GM19238 (cell line): ENCODE results near the gene PTGIR.

ENCODE experiments used
- DNase-seq: peaks from one replicate; pipeline ENCODE4 v3.0.0; 2011; ENCODE audit warnings: low spot score; ENCODE audit not compliant: insufficient read length

PTGIR gene

DNA sequence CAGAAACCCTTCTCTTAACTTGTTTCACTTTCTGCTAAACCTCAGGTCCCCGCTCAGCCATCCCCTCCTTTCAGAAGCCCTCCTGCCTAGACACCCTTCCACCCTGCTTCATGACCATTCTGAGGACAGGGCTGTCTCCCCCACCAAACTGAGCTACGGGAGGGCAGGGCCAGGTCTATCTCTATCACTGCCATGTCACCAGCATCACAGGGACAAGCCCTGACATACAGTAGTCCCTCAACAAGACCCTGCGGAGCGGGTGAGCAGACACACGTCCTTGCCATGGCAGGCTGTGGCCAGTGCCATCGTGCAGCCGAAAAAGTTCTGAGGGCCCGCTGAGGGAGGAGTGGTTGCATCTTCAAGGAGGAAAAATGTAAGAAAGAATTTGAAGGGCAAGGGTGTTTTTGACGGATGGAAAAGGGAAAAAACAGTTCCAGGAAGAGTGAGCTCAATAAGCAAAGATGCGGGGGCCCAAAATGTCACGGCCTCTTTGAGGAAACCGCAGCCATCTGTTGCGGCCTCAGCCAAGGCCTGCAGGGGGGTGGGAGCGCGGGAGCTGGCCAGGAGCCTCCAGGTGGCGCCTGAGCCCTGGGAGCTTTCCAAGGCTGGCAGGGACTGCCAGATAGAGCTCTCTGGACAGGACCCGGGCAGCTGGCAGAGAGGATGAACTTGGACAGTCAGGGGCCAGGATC, 8.1 kb downstream of the PTGIR start:
- DNase-seq, result no peak

- no peak for DNase-seq
These were observed 8.9 kb downstream of the PTGIR start for GRCh38 chr19:46615966-46616365.

DNA sequence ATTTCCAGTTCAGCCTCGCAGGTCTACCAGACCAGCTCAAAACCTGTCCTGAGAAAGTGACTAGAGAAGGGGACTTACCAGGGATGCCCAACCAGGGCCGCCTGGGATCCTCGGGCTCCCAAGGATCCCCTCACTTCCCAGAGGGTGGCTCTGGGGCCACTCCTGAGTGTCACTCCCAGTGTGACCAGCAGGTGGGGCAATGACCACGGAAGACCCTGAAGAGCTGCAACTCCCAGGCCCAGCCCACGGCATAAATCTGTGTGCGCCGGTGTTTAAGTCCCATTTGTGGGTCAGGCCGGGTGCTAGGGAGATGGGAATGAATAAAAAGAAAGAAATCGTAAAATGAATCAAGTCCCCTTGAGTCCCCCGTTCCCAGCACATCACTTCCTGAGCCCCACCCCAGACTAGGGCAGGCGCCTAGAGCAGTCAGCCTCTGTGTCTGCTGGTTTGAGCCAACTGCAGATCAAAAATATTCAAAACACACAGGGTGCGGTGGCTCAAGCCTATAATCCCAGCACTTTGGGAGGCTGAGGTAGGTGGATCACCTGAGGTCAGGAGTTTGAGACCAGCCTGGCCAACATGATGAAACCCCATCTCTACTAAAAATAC, 10.7 kb downstream of the PTGIR start:
- DNase-seq, result peak; percentile 77

GRCh38 chr19:46613525-46613924, 11.4 kb downstream of the PTGIR start:
- DNase-seq, result no peak

GRCh38 chr19:46611776-46612175, 13.1 kb downstream of the PTGIR start:
- DNase-seq, result no peak

- no peak for DNase-seq
These were observed 13.8 kb downstream of the PTGIR start for GRCh38 chr19:46610851-46611770.

- no peak for DNase-seq
These were observed 14.5 kb downstream of the PTGIR start for GRCh38 chr19:46610413-46610775.

- no peak for DNase-seq
These were observed 15.1 kb downstream of the PTGIR start for GRCh38 chr19:46609511-46610412.

DNA sequence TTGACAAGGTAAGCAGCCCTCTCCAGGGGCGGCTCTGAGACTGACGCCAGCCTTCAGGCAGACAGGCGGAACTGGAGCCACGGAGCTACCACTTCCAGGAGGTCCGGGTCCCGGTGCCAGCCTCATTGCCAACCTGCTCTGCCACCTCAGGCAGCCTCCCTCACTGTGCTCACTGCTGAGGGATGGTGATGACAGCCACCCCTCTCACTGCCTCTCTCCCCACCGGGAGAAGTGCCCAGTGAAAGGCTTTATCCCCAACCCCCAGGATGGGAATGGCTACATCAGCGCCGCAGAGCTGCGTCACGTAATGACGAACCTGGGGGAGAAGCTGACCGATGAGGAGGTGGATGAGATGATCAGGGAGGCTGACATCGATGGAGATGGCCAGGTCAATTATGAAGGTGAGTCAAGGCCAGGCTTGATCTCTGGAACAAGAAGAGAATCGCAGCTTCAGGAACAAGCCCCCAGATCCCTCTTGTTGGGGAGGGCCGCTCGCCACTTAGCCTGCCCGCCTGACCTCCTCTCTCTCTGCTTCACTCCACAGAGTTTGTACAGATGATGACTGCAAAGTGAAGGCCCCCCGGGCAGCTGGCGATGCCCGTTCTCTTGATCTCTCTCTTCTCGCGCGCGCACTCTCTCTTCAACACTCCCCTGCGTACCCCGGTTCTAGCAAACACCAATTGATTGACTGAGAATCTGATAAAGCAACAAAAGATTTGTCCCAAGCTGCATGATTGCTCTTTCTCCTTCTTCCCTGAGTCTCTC, 16.1 kb downstream of the PTGIR start:
- DNase-seq, result no peak

DNA sequence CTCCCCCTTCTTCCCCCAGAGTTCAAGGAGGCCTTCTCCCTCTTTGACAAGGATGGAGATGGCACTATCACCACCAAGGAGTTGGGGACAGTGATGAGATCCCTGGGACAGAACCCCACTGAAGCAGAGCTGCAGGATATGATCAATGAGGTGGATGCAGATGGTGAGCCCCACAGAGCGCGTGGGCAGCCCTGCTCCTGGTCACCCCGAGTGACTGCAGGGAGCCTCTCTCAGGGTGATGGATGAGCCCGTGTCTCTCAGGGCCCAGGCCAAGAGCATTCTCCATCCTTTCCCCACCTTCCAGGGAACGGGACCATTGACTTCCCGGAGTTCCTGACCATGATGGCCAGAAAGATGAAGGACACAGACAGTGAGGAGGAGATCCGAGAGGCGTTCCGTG, 16.7 kb downstream of the PTGIR start:
- DNase-seq, result no peak

GRCh38 chr19:46607448-46607841, 17.4 kb downstream of the PTGIR start:
- no peak for DNase-seq

DNA sequence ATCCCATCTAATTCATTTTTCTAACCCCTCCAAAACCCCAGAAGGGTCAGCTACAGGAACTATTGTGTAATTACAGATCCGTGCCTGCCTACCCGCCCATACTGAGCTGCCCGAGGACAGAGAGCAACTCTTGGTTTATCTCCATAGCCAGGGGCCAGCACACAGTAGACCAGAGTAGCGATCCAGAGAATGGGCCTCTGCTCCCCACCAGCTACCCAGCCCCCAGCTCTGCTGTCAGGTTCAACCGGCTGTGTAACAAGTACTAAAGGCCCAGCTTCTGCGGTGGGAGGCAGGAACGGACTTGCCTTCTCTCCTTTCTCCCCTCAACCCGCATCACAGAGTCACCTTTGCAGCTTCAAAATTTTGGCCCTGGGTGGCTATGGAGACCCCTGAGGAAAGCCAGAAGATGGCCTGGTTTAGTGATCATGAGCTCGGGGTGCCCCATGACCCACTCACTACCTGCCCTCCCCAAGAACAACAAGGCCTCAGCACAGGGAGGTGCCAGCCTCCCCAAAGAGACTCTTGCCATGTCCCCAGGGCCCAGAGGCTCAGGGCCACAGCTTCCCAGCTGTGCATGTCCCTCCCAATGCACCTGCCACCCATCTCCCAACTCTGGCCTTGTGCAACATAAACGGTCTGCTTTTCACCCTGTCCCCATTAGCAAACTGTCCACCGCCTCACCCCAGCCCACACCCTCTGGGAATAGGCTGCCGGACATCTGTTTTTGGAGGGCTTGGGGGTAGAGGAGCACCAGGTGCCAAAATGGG, 18.0 kb downstream of the PTGIR start:
- DNase-seq, result no peak

DNA sequence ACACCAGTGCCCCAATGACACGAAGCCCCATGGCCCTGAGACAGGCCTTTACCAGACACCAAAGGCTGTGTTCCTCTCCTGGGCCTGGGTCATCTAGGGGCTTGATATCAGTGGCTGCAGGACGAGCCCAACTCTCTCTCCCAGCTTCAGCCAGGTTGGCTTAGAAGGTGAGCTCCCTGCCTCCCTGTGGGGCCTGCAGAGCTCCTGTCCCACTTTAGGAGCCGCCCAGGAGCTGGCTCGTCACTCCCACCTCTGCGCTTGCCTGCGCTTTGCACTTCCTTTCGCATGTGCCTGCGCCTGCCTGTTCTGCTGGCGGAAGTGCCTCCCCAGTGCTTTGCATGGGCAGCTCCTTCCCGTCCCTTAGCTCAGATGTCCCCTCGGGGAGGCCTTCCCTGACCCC, 18.9 kb downstream of the PTGIR start:
- no peak for DNase-seq

DNA sequence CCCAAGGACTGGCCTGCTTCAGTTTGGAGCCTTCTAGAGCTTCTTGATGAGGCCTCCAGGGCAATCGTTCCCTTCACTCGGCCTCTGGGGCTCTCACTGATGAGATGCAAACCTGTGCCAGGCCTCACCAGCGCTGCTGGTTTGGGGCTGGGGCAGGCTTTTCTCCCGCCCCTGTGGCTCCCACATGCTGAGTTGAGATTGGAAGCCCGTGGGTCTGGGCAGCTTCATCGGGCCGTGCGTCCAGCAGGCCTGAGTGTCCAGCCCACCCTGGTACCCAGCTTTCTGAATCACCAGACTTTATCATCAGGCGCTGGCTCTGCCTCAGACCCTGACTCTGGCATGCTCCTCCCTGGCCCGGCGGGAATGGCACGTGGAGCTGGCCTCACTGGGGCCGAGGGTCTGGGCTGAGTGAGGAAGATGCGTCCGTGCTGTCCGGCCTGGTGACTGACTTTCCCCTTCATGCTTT, 19.5 kb downstream of the PTGIR start:
- no peak for DNase-seq

GRCh38 chr19:46604781-46605355, 20.0 kb downstream of the PTGIR start:
- no peak for DNase-seq

DNA sequence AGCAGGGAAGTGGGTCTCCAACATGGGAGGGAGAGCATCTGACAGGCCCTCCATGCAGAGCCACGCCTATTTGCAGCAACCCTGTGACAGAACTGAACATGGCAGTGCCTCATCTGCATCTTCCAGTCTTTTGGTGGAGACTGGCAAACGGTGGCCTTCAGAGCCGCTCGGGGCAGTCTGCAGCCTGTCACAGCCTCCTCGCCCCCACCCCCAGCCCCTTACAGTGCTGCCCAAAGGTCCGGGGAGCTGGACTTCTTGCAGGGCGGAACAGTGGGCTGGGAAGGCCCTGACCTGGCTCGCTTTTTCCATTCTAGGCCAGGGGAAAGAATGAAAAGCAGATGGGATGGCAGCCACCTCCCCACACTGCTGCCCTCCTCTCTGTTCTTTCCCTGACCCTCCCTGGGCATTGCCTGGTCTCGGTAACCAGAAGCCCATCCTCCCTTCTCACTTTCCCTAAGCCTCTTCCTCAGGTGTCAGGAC, 21.1 kb downstream of the PTGIR start:
- DNase-seq, result no peak

DNA sequence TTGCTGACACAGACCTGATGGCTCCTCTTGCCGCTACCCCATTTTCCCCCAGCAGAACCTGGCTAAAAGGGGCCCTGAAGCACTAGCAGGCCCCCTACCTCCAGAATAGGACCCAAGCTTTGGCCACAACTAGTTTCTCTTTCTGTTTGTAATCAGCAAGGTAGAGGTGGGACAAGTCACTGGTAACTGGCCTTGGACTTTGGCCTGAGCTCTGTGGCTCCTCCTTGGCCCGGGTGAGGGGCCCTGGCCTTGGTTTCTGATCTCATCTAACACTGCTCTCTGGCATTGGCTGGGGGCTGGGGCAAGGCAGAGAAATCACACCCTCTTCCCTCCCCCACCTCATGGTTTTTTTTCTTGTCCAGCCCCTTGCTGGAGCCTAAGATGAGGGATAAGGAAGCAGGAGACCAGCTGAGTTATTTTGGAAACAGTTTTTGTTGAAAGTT, 21.7 kb downstream of the PTGIR start:
- peak; percentile 61 for DNase-seq

DNA sequence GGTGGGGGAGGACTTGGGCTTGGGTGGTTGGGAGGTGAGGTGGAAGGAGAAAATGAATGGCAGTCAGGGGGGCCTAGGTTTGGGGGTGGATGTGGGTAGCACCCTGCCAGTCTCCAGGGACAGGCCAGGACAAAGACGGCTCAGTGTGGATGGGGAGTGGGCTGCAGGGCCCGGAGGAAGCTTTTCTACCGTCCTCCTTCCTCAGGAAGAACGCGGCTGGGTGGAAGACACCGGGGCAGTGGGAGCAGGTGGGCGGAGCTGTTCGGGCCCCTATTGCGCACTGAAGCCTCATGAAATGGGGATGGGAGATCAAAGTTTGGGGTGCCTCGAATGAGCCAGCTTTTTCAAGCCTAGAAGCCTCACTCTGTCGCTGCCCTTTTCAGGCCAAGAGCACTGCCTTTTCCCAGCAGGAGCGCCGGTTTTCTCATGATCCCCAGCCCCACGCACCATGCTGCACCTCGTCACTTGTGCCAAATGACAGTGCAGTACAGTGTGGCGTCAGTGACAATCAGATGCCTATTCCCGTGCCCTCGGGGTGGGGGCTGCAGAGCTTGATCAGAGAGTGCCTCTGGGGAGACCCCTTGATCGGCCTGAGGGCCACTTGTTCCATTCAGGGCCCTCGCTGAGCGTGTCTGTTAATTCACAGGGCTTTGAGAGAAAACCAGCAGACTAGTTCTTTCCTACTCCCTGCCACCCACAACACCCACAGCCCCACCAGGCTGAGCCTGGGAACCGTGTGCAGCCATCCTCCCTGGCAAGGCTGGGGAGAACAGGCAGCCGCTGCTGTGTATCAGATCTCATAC, 22.3 kb downstream of the PTGIR start:
- no peak for DNase-seq
